COR-L47 (cell line): ENCODE measurements around the gene PMP22.

ENCODE experiments used
- DNase-seq: peaks from one replicate; lab custom pipeline; 2025; lab: John Stamatoyannopoulos, UW

PMP22 gene

GRCh38 chr17:15274017-15274416 is 8.9 kb upstream of the PMP22 start:
- DNase-seq, result no peak

- DNase-seq, result no peak
Observed at GRCh38 chr17:15273141-15273793, 8.1 kb upstream of the PMP22 start.

- DNase-seq, result no peak
Observed at GRCh38 chr17:15271741-15272140, 6.6 kb upstream of the PMP22 start.

- DNase-seq, result no peak
Observed at GRCh38 chr17:15270628-15271381, 5.7 kb upstream of the PMP22 start.

- DNase-seq, result no peak
Observed at GRCh38 chr17:15269780-15270089, 4.6 kb upstream of the PMP22 start.

- DNase-seq, result no peak
Observed at GRCh38 chr17:15269087-15269779, 4.1 kb upstream of the PMP22 start.

- DNase-seq, result no peak
Observed at GRCh38 chr17:15268461-15268860, 3.3 kb upstream of the PMP22 start.

- DNase-seq, result no peak
Observed at GRCh38 chr17:15267996-15268395, 2.9 kb upstream of the PMP22 start.

GRCh38 chr17:15266325-15267125 is 1.4 kb upstream of the PMP22 start:
- DNase-seq, result no peak

GRCh38 chr17:15264542-15264941 is 584 bp downstream of the PMP22 start:
- DNase-seq, result no peak

- DNase-seq, result no peak
Observed at GRCh38 chr17:15263680-15264079, 1.4 kb downstream of the PMP22 start.

- no peak for DNase-seq
Observed at GRCh38 chr17:15263206-15263579, 1.9 kb downstream of the PMP22 start.

GRCh38 chr17:15262291-15263205 is 2.6 kb downstream of the PMP22 start:
- no peak for DNase-seq

- no peak for DNase-seq
Observed at GRCh38 chr17:15261802-15262290, 3.3 kb downstream of the PMP22 start.

GRCh38 chr17:15261258-15261801 is 3.8 kb downstream of the PMP22 start:
- DNase-seq, result no peak

- DNase-seq, result no peak
Observed at GRCh38 chr17:15260376-15261257, 4.5 kb downstream of the PMP22 start.

- DNase-seq, result no peak
Observed at GRCh38 chr17:15257796-15258512, 7.2 kb downstream of the PMP22 start.

- DNase-seq, result no peak
Observed at GRCh38 chr17:15257258-15257788, 7.8 kb downstream of the PMP22 start.

- no peak for DNase-seq
Observed at GRCh38 chr17:15256689-15257088, 8.4 kb downstream of the PMP22 start.
